Measurements from ENCODE around the gene NOCT.
"Not testable (repeated sequence)": the region's sequence is repeated elsewhere in the genome, so short reads cannot be mapped to it uniquely, and the experiment has no call there.

NOCT gene

GRCh38 chr4:139008278-139008677, 7.3 kb upstream of the NOCT start:
- not testable (repeated sequence) for DNase-seq (ENCODE audit: extremely low spot score, insufficient read length, low read depth); FAIRE-seq

DNA sequence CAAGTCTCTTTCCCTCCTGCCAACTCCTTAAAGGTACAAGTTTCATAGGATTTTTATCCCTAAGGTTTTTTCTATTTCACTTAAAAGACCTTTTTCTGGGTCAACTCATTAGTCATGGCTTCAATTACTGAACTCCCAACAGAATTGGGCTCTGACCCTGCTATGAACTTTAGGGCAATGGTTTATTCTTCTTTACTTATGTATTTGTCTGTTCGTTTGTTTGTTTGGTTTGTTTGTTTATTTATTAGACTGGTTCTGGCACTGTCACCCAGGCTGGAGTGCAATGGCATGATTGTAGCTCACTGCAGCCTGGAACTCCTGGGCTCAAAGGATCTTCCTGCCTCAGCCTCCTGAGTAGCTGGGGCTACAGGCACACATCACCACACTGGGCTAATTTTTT, 5.9 kb upstream of the NOCT start:
- DNase-seq (ENCODE audit: extremely low spot score, insufficient read length, low read depth) (no peak), FAIRE-seq (no peak)

DNA sequence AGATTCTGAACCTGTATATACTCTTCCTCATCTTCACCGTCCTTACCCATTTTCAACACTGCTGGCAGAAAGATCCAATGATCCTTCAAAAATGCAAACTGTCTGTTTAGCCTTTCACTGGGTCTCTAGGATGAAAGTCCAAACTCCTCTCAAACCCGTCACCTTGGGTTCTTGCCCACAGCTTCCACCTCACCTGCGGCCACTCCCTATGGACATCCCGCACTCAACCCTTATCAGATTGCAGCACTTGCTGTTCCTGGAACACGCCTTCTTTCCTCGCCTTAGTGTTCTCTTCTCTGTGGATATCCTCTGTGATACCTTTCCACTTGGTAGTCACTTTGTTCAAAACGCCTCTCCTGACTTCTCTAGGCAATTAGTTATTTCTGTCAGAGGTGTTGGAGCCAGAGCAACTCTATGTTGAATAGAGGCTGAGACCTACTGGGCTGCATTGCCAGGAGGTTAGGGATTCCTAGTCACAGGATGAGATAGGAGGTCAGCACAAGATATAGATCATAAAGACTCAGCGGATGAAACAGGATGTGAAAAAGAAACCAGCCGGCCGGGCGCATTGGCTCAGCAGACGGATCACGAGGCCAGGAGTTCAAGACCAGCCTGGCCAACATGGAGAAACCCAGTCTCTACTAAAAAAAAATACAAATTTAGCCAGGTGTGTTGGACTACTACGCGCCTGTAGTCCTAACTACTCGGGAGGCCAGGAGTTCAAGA, 4.2 kb upstream of the NOCT start:
- FAIRE-seq (no peak), DNase-seq (ENCODE audit: extremely low spot score, insufficient read length, low read depth) (no peak)

DNA sequence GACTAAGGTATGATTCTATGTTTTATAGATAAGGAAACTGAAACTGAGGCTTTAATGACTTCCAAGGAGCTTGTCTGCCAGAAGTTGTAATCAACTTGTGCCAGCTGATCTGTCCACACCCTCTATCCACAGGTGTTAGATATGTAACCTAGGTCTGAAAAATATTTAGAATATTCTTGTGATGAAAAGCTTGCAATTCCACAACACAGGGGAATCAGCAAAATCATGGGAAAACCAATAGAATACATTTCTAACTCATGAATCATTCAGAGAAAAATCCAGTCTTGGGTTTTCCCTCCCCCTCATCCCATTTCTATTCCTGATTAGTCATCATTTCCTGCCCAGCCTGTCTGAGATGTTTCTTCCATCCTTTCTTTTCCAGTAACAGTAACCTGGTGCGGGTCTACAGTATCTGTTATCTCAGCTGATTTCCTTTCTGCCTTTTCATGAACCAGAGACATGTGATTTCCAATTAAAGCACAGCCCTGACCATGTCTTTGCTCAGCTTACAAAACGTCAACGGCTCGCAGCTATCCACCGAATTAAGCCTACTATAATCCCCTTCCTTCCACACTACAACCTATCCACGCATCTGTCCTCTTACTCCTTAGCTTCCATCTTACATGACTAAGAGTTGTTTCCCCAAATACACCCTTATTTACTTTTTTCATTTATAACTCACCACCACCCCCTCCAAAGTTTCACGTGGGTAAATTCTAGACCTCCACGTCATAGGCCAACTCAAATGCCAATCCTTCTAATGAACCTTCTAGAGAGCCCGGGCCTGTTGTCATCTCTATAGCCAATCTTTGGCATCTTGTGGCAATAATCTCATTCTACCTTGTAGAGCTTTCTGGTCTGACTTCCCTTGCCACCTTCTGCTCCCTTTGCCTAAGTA, 961 bp upstream of the NOCT start:
- FAIRE-seq (no peak), DNase-seq (ENCODE audit: extremely low spot score, insufficient read length, low read depth) (no peak)

- DNase-seq (ENCODE audit: extremely low spot score, insufficient read length, low read depth) (peak; percentile 9), FAIRE-seq (no peak)
These were observed 429 bp downstream of the NOCT start for GRCh38 chr4:139015948-139016471.

DNA sequence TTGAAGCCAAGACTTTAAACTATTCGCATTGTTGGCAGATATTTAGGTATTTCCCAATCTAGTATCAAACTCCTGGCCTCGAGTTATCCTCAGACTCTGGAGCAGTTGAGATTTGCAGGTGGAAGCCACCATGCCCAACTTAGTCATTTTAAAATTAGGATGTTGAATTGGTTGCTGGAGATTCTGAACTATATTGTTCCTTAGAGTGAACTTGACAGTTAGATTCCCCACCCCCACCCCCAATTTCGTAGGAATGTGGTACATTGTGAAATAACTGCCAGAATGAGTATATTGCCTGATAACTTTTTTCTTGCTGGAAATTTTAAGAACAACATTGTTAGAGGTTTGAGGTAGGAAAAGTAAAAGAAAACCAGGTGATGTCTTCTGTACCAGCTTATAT, 2.3 kb downstream of the NOCT start:
- DNase-seq (ENCODE audit: extremely low spot score, insufficient read length, low read depth) (no peak), FAIRE-seq (no peak)

DNA sequence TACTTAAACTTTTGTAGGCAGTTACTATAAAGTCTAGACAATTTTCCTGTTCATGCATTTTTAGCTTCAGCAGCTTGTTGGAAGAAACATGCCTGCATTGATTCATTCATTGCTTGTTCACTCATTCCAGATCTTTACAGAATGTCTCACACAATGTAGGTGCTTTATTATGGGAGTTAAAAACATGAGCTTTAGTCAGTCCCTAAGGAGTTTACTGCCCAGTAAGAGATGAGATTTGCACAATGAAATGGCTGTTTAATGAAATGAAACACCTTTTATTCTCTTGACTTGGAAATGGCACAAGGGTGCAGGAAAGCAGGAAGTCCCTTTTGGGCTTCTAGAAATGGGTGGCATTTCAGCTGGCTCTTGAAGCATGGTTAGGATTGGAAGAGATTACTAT, 2.9 kb downstream of the NOCT start:
- no peak for FAIRE-seq

GRCh38 chr4:139018971-139019758, 3.6 kb downstream of the NOCT start:
- no peak for DNase-seq (ENCODE audit: extremely low spot score, insufficient read length, low read depth)
- no peak for FAIRE-seq

More for the DNA sequence above, 2.9 kb downstream of the NOCT start:
- DNase-seq (ENCODE audit: extremely low spot score, insufficient read length, low read depth), result no peak

GRCh38 chr4:139020384-139020783, 4.8 kb downstream of the NOCT start:
- DNase-seq (ENCODE audit: extremely low spot score, insufficient read length, low read depth) (no peak), FAIRE-seq (no peak)

DNA sequence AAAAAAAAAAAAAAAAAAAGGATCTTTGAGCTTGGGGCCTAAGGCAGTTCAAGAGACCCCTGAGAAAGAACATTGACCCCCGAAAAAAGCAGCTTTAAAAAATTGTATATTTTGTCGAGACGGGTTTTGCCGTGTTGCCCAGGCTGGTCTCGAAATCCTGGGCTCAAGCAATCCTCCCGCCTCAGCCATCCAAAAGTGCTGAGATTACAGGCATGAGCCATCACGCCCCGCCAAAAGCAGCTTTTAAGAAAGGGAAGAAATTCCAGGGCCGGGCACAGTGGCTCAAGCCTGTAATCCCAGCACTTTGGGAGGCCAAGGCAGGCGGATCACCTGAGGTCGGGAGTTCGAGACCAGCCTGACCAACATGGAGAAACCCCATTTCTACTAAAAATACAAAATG, 5.5 kb downstream of the NOCT start:
- FAIRE-seq, result not testable (repeated sequence)

DNA sequence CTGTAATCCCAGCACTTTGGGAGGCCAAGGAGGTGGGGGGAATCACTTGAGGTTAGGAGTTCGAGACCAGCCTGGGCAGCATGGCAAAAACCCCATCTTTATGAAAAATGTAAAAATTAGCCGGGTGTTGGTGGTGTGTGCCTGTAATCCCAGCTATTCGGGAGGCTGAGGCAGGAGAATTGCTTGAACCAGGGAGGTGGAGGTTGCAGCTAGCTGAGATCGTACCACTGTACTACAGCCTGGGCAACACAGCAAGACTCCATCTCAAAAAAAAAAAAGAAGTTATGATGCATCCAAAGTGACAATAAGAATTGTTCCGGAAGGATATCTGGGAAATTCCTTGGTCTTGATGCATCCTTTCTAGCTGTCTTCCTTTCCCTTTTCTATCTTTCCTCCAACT, 7.3 kb downstream of the NOCT start:
- FAIRE-seq, result no peak
- DNase-seq (ENCODE audit: extremely low spot score, insufficient read length, low read depth), result no peak

More for the DNA sequence above, 5.5 kb downstream of the NOCT start:
- not testable (repeated sequence) for DNase-seq (ENCODE audit: extremely low spot score, insufficient read length, low read depth)

DNA sequence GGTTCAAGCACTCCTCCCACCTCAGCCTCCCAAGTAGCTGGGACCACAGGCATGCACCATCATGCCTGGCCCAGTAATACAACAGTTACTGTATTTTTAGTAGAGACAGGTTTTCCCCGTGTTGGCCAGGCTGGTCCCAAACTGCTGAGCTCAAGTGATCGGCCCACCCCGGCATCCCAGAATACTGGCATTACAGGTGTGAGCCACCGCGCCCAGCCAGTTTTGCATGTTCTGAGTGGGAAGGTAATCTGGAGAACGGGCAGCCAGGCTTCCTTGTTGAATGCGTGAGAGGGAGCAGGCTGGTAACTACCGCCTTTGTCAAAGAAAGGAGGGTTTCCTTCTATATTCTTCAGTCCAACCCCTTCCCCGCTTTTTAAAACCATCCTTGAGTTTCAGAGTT, 9.1 kb downstream of the NOCT start:
- FAIRE-seq, result no peak

DNA sequence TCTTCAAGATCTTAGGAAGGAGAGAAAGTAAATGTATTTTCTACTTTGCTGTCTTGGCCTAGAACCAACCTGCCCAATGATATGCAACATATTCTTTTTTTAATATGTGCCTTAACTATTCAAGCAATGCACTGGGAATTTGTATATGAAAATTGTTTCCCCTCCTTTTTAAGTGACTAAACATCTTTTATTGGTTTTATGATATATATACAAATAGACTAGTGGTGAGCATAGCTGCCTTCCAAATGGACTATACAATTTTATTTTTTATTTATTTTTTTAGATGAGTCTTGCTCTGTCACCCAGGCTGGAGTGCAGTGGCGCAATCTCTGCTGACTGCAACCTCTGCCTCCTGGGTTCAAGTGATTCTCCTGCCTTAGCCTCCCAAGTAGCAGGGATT, 10.3 kb downstream of the NOCT start:
- no peak for FAIRE-seq

More for the DNA sequence above, 9.1 kb downstream of the NOCT start:
- DNase-seq (ENCODE audit: extremely low spot score, insufficient read length, low read depth), result no peak

GRCh38 chr4:139027776-139028175, 12.2 kb downstream of the NOCT start:
- FAIRE-seq, result no peak
- no peak for DNase-seq (ENCODE audit: extremely low spot score, insufficient read length, low read depth)

More for the DNA sequence above, 10.3 kb downstream of the NOCT start:
- no peak for DNase-seq (ENCODE audit: extremely low spot score, insufficient read length, low read depth)

GRCh38 chr4:139028191-139028661, 12.6 kb downstream of the NOCT start:
- DNase-seq (ENCODE audit: extremely low spot score, insufficient read length, low read depth), result no peak
- no peak for FAIRE-seq

DNA sequence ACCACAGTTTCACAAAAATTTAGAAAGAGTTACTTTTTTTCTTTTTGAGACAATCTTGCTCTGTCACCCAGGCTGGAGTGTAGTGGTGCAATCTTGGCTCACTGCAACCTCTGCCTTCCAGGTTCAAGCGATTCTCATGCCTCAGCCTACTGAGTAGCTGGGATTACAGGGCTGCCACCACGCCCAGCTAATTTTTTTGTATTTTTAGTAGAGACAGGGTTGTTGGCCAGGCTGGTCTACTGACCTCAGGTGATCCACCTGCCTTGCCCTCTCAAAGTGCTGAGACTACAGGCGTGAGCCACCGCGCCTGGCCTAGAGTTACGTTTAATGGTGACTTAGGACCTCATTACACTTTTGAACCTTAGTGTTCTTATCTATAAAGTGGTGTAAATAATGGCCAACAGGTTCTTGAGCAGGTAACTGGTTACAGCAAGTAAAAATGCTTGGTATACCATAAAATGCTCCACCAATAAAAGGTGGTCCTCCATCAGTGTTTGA, 14.3 kb downstream of the NOCT start:
- not testable (repeated sequence) for DNase-seq (ENCODE audit: extremely low spot score, insufficient read length, low read depth); FAIRE-seq

DNA sequence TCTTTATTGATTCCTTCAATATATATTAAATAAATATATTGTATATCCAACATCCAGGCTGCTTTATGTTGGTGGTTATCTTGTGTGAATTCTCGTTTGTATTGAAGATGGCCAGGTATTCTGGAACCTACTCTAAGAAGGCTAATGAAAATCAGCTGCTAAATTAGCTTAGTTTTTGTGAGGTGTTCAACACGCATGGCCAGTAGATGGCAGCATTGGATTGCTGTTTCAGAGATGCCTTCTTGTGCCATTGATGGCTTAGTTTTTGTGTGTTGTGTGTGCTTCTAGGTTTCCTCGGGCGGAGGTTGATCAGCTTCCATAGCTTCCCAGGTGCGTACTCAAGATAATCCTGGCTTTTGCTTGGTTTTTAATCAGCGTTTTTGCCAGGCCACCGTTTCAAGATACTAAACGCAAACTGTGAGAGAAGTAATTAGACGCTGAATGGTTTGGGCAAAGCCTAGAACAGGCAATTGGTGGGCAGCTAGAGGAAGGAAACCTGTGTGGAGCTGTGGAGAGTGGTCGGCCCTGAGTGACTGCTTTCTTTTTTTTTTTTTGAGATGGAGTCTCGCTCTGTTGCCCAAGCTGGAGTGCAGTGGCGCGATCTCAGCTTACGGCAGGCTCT, 15.1 kb downstream of the NOCT start:
- DNase-seq (ENCODE audit: extremely low spot score, insufficient read length, low read depth), result peak; percentile 53
- peak; percentile 83 for FAIRE-seq

DNA sequence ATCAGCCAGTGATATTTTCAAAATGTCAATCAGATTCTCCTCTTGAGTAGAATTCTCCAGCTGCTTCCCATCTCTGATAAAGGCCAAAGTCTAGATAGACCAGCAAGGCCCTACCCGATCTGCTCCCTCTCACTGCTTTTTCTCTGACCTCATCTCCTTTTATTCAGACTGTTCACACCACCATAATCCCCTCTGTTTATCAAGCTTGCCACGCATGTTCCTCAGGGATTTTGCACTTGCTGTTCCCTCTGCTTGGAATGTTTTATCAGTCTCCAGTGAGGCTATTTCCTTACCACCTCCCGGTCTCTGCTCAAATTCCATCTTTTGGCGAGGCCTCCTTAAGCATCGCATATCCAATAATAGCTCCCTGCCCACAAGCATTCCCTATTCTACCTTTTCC, 20.1 kb downstream of the NOCT start:
- DNase-seq (ENCODE audit: extremely low spot score, insufficient read length, low read depth) (no peak), FAIRE-seq (no peak)

GRCh38 chr4:139036885-139037284, 21.3 kb downstream of the NOCT start:
- DNase-seq (ENCODE audit: extremely low spot score, insufficient read length, low read depth), result no peak
- FAIRE-seq, result no peak
